HepG2 (cell line): Measurements from ENCODE around the gene TMEM132D. TPM values are rescaled to one million over a fixed set of nuclear protein-coding genes. Genes with fewer than 3 reads are reported as not detected.

ENCODE experiments used
- ATAC-seq: fragments of 200-7000 bp; cut with Tn5 transposase; 3 replicates; pipeline ENCODE4 v1.9.1; 2020; ENCODE audit warnings: mild to moderate bottlenecking, moderate library complexity
- BruUV-seq: library from RNA; stranded (reverse); fragments of 400-500 nt; replicated peaks from 2 replicates; lab custom pipeline; 2021; lab: Mats Ljungman, UMichigan
- CTCF ChIA-PET: fragments of 300-600 bp; formaldehyde crosslinking; extraction: SDS; loops from one replicate; lab custom pipeline; 2021; ENCODE audit warnings: low total read pairs, inconsistent platforms, low intra/inter-chr PET ratio; lab: Yijun Ruan, JAX
- POLR2A ChIA-PET: fragments of 350-600 bp; sonication (Branson Sonifier 250); formaldehyde crosslinking; loops from one replicate; lab custom pipeline; 2020; ENCODE audit warnings: antibody characterized with exemption, inconsistent platforms; lab: Yijun Ruan, JAX
- DNase-seq: peaks from one replicate; pipeline ENCODE4 v3.0.0-alpha.2; 2015; ENCODE audit warnings: low spot score
- FAIRE-seq: peaks from 3 replicates; lab custom pipeline; 2011; peaks lifted over from hg19 to GRCh38; lab: Jason Lieb, UNC
- H2AFZ ChIP-seq: one replicate; pipeline ENCODE4 v1.6.1; 2011; ENCODE audit warnings: low read length, inconsistent platforms
- H3K27ac ChIP-seq: fragments of 300-600 bp; 3 replicates; pipeline ENCODE4 v1.8.0; 2011; ENCODE audit warnings: mixed run types, mild to moderate bottlenecking, mixed read lengths, low read length, inconsistent platforms; ENCODE audit not compliant: insufficient read depth; ENCODE audit errors: extremely low read length
- H3K27me3 ChIP-seq, 2 experiments: fragments of 200-600 bp in 1 of 2; 2 replicates in 1 of 2; 3 replicates in 1 of 2; pipeline versions ENCODE4 v1.6.0 to v1.8.0; 2011; ENCODE audit warnings: low read length in 2 of 2, mild to moderate bottlenecking in 2 of 2, moderate library complexity in 2 of 2, inconsistent platforms in 1 of 2; ENCODE audit not compliant: insufficient read depth in 2 of 2, control insufficient read depth in 1 of 2
- H3K36me3 ChIP-seq, 2 experiments: fragments of 200-600 bp in 1 of 2; replicated peaks in 1 of 2; 2 replicates in 1 of 2; 3 replicates in 1 of 2; pipeline versions ENCODE4 v1.5.1 to v1.8.0; 2011; ENCODE audit warnings: low read length in 2 of 2, inconsistent platforms in 1 of 2; ENCODE audit not compliant: insufficient read depth in 2 of 2, control insufficient read depth in 1 of 2
- H3K4me1 ChIP-seq: 2 replicates; pipeline ENCODE4 v1.5.1; 2012; ENCODE audit warnings: low read length, inconsistent platforms; ENCODE audit not compliant: insufficient read depth
- H3K4me2 ChIP-seq: 2 replicates; pipeline ENCODE4 v1.6.0; 2011; ENCODE audit warnings: low read depth, low read length, inconsistent platforms
- H3K4me3 ChIP-seq, 3 experiments: fragments of 200-600 bp in 1 of 3; sonication (generic), shearing (Covaris generic) in 1 of 3; replicated peaks in 1 of 3; 2 replicates each; pipeline ENCODE4 v1.5.1; 2011 to 2016; ENCODE audit warnings: low read length in 3 of 3, inconsistent platforms in 2 of 3, low read depth in 2 of 3, mild to moderate bottlenecking in 2 of 3, control low read depth in 1 of 3, mixed read lengths in 1 of 3; ENCODE audit not compliant: insufficient read depth in 1 of 3
- H3K79me2 ChIP-seq: one replicate; pipeline ENCODE4 v1.6.1; 2011; ENCODE audit warnings: low read length, inconsistent platforms; ENCODE audit not compliant: insufficient read depth
- H3K9ac ChIP-seq: 2 replicates; pipeline ENCODE4 v1.6.0; 2011; ENCODE audit warnings: mild to moderate bottlenecking, low read depth, low read length, inconsistent platforms; ENCODE audit not compliant: insufficient read depth
- H3K9me3 ChIP-seq: 2 replicates; pipeline ENCODE4 v1.5.1; 2012; ENCODE audit warnings: mild to moderate bottlenecking, low read length
- H4K20me1 ChIP-seq: 2 replicates; pipeline ENCODE4 v1.6.0; 2011; ENCODE audit warnings: inconsistent platforms, mild to moderate bottlenecking, low read length, moderate library complexity; ENCODE audit not compliant: insufficient read depth
- RAD21 ChIP-seq: fragments of 450-650 bp; formaldehyde crosslinking; IDR thresholded peaks from 2 replicates; pipeline ENCODE4 v1.5.0; 2020; ENCODE audit warnings: mild to moderate bottlenecking
- RARG ChIP-seq: sonication (generic); formaldehyde crosslinking; IDR thresholded peaks from 2 replicates; pipeline ENCODE4 v1.4.0; 2020; ENCODE audit warnings: low read depth, mild to moderate bottlenecking, missing genetic modification reagents
- TEAD3 ChIP-seq: optimal IDR thresholded peaks from 2 replicates; pipeline ENCODE3; 2016; ENCODE audit warnings: borderline replicate concordance
- THYN1 ChIP-seq: sonication (generic); formaldehyde crosslinking; IDR thresholded peaks from 2 replicates; pipeline ENCODE4 v1.8.1; 2023; ENCODE audit warnings: low read depth, mild to moderate bottlenecking, moderate library complexity, missing genetic modification reagents, borderline replicate concordance
- ZFP37 ChIP-seq: sonication (generic); formaldehyde crosslinking; IDR thresholded peaks from 2 replicates; pipeline ENCODE4 v1.4.0; 2020; ENCODE audit warnings: missing genetic modification reagents, borderline replicate concordance
- ZNF143 ChIP-seq: sonication (generic); formaldehyde crosslinking; IDR thresholded peaks from 2 replicates; pipeline ENCODE4 v1.4.0; 2020; ENCODE audit warnings: missing genetic modification reagents
- ZNF207 ChIP-seq: fragments of 450-650 bp; IDR thresholded peaks from 2 replicates; pipeline ENCODE4 v1.6.1; 2016; ENCODE audit warnings: antibody characterized with exemption, borderline replicate concordance
- ZNF224 ChIP-seq: sonication (generic); formaldehyde crosslinking; IDR thresholded peaks from 2 replicates; pipeline ENCODE4 v1.5.0; 2020; ENCODE audit warnings: mild to moderate bottlenecking, missing genetic modification reagents
- ZNF274 ChIP-seq: sonication (generic); formaldehyde crosslinking; IDR thresholded peaks from 2 replicates; pipeline ENCODE4 v1.5.1; 2020; ENCODE audit warnings: mild to moderate bottlenecking, missing genetic modification reagents
- ZNF496 ChIP-seq: sonication (generic); formaldehyde crosslinking; IDR thresholded peaks from 2 replicates; pipeline ENCODE4 v1.8.1; 2023; ENCODE audit warnings: mild to moderate bottlenecking, moderate library complexity, missing genetic modification reagents; ENCODE audit not compliant: insufficient replicate concordance
- ZNF577 ChIP-seq: sonication (generic); formaldehyde crosslinking; IDR thresholded peaks from 2 replicates; pipeline ENCODE4 v1.4.0; 2020; ENCODE audit warnings: mild to moderate bottlenecking, low read depth, missing genetic modification reagents, borderline replicate concordance
- ZNF777 ChIP-seq: sonication (generic); formaldehyde crosslinking; IDR thresholded peaks from 2 replicates; pipeline ENCODE4 v1.4.0; 2020; ENCODE audit warnings: missing genetic modification reagents
- WGBS: methylation state at CpG from one replicate; pipeline ENCODE4 v1.1.6; 2017; ENCODE audit warnings: low lambda C conversion rate; 5-methylcytosine and 5-hydroxymethylcytosine counted together
- in situ Hi-C: cut with HindIII; loops from 2 replicates; pipeline ENCODE4 v1.10.0; 2017; ENCODE audit warnings: low pct_unique_long_range_greater_than_20kb; ENCODE audit not compliant: extremely low pct_ligation_motif_present
- intact Hi-C: fragments of 100-400 bp; cut with micrococcal nuclease; formaldehyde crosslinking; loops from one replicate; pipeline ENCODE4 v1.10.0; 2022; ENCODE audit not compliant: unreplicated experiment
- polyA plus RNA-seq, 8 experiments: library from polyadenylated mRNA; depleted of rRNA in 3 of 8; stranded (reverse) in 7 of 8; unstranded in 1 of 8; fragments of >200 nt; fragmentation: Illumina TruSeq in 4 of 8; extraction: Trizol in 4 of 8; gene quantifications; 2 replicates each; pipeline versions ENCODE4 v1.2.1 to v1.2.3, GENCODE V29; 2011 to 2016; ENCODE audit warnings: low read depth in 4 of 8, missing spikeins in 1 of 8, mixed read lengths in 1 of 8; ENCODE audit not compliant: insufficient read depth in 1 of 8
- total RNA-seq, 5 experiments: library from RNA; depleted of rRNA; stranded (reverse); fragments of >200 nt; fragmentation: Illumina TruSeq; extraction: Trizol; gene quantifications; 2 replicates each; pipeline ENCODE4 v1.2.3, GENCODE V29; 2016; ENCODE audit warnings: low read depth in 1 of 5
- TF ChIP-seq, protein P1 (sequence below): sonication (generic); formaldehyde crosslinking; IDR thresholded peaks from 2 replicates; pipeline ENCODE4 v1.4.0; 2020; ENCODE audit warnings: missing genetic modification reagents, borderline replicate concordance
- TF ChIP-seq, protein P2 (sequence below): IDR thresholded peaks from 2 replicates; pipeline ENCODE4 v1.6.1; 2016; ENCODE audit warnings: low read depth, borderline replicate concordance
- TF ChIP-seq, protein P3 (sequence below): sonication (generic); formaldehyde crosslinking; IDR thresholded peaks from 2 replicates; pipeline ENCODE4 v1.4.0; 2020; ENCODE audit warnings: missing genetic modification reagents, borderline replicate concordance
- TF ChIP-seq, protein P4 (sequence below): sonication (generic); formaldehyde crosslinking; IDR thresholded peaks from 2 replicates; pipeline ENCODE4 v1.4.0; 2020; ENCODE audit warnings: missing genetic modification reagents

The TMEM132D gene
- total and polyA plus RNA-seq, 2 of the 13 experiments (the other 11 are each of a cell fraction or from before 2014, with no cell fraction given) = not detected

DNA sequence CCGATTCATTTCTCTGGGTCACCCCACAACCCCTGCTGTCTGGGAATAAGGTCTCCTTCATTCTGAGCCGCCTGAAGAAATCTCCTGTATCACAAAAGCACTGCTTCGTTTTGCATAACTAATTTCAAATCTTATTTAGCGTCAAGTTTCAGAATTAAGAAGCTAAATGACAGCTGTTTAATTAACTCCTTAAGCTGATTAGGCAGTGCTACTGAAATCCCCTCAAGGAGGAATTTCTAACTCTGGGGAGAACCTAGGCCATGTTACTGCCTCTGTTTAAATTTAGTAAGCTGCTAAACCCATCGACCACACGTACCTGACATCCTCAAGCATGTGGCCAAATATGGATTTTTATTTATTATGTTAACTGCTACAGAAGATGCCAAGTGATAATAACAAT lies 677.0 kb downstream of the TMEM132D start:
- CTCF ChIA-PET = no interaction called here
- ATAC-seq = no peak
- H3K4me1 ChIP-seq = no peaks in the 10 kb centered on the region
- no peak overlapping the region for H3K9ac ChIP-seq
- no TSS peak for BruUV-seq
- no peak overlapping the region for H3K4me3 ChIP-seq
- H3K9me3 ChIP-seq = no peaks in the 10 kb centered on the region; the same call in 1 of the 2 replicates
- no peak overlapping the region for H2AFZ ChIP-seq
- no peak overlapping the region for H3K4me2 ChIP-seq
- POLR2A ChIA-PET = no interaction called here
- FAIRE-seq = no peak
- no peaks in the 10 kb centered on the region for H3K27me3 ChIP-seq
- 1% methylated on average over 6 of the region's 6 CpGs for WGBS
- no peak for DNase-seq
- in situ Hi-C loops = no loop called here
- intact Hi-C loops = no loop called here
- no peak overlapping the region for H3K27ac ChIP-seq
- H3K36me3 ChIP-seq = no peaks in the 10 kb centered on the region
- H3K79me2 ChIP-seq = no peaks in the 10 kb centered on the region
- H4K20me1 ChIP-seq = no peaks in the 10 kb centered on the region
- TF ChIP-seq RAD21 (CRISPR knock-in tag) (no peak), ZNF274 (no peak), ZNF496 (CRISPR knock-in tag) (no peak), THYN1 (CRISPR knock-in tag) (no peak), RARG (CRISPR knock-in tag) (no peak), TEAD3 (CRISPR knock-in tag) (no peak), ZNF207 (no peak), ZNF577 (no peak), ZNF224 (CRISPR knock-in tag) (no peak), ZNF777 (CRISPR knock-in tag) (no peak), ZNF143 (CRISPR knock-in tag) (no peak), ZFP37 (CRISPR knock-in tag) (no peak)
- TF ChIP-seq, protein P1, sequence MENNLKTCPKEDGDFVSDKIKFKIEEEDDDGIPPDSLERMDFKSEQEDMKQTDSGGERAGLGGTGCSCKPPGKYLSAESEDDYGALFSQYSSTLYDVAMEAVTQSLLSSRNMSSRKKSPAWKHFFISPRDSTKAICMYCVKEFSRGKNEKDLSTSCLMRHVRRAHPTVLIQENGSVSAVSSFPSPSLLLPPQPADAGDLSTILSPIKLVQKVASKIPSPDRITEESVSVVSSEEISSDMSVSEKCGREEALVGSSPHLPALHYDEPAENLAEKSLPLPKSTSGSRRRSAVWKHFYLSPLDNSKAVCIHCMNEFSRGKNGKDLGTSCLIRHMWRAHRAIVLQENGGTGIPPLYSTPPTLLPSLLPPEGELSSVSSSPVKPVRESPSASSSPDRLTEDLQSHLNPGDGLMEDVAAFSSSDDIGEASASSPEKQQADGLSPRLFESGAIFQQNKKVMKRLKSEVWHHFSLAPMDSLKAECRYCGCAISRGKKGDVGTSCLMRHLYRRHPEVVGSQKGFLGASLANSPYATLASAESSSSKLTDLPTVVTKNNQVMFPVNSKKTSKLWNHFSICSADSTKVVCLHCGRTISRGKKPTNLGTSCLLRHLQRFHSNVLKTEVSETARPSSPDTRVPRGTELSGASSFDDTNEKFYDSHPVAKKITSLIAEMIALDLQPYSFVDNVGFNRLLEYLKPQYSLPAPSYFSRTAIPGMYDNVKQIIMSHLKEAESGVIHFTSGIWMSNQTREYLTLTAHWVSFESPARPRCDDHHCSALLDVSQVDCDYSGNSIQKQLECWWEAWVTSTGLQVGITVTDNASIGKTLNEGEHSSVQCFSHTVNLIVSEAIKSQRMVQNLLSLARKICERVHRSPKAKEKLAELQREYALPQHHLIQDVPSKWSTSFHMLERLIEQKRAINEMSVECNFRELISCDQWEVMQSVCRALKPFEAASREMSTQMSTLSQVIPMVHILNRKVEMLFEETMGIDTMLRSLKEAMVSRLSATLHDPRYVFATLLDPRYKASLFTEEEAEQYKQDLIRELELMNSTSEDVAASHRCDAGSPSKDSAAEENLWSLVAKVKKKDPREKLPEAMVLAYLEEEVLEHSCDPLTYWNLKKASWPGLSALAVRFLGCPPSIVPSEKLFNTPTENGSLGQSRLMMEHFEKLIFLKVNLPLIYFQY (CRISPR knock-in tag) = no peak
- TF ChIP-seq, protein P2, sequence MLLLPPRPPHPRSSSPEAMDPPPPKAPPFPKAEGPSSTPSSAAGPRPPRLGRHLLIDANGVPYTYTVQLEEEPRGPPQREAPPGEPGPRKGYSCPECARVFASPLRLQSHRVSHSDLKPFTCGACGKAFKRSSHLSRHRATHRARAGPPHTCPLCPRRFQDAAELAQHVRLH (CRISPR knock-in tag) = no peak
- TF ChIP-seq, protein P3, sequence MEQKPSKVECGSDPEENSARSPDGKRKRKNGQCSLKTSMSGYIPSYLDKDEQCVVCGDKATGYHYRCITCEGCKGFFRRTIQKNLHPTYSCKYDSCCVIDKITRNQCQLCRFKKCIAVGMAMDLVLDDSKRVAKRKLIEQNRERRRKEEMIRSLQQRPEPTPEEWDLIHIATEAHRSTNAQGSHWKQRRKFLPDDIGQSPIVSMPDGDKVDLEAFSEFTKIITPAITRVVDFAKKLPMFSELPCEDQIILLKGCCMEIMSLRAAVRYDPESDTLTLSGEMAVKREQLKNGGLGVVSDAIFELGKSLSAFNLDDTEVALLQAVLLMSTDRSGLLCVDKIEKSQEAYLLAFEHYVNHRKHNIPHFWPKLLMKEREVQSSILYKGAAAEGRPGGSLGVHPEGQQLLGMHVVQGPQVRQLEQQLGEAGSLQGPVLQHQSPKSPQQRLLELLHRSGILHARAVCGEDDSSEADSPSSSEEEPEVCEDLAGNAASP (CRISPR knock-in tag) = no peak
- TF ChIP-seq, protein P4, sequence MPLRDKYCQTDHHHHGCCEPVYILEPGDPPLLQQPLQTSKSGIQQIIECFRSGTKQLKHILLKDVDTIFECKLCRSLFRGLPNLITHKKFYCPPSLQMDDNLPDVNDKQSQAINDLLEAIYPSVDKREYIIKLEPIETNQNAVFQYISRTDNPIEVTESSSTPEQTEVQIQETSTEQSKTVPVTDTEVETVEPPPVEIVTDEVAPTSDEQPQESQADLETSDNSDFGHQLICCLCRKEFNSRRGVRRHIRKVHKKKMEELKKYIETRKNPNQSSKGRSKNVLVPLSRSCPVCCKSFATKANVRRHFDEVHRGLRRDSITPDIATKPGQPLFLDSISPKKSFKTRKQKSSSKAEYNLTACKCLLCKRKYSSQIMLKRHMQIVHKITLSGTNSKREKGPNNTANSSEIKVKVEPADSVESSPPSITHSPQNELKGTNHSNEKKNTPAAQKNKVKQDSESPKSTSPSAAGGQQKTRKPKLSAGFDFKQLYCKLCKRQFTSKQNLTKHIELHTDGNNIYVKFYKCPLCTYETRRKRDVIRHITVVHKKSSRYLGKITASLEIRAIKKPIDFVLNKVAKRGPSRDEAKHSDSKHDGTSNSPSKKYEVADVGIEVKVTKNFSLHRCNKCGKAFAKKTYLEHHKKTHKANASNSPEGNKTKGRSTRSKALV = no peak
